Psoas muscle (tissue), 8 donors: ENCODE data around the gene PKD1L1. TPM values are rescaled to one million over a fixed set of nuclear protein-coding genes. Genes with fewer than 3 reads are reported as not detected.

Source experiments
- ATAC-seq, 4 donors: fragments of 200-7000 bp; cut with Tn5 transposase; one replicate each; pipeline ENCODE4 v1.9.1; 2020; ENCODE audit warnings: moderate library complexity in 3 of 4, mild to moderate bottlenecking in 2 of 4
- DNase-seq, 2 donors: peaks; one replicate each; pipeline ENCODE4 v3.0.0-alpha.2; 2020
- H3K27ac ChIP-seq: fragments of 200-600 bp; one replicate; pipeline ENCODE4 v1.8.0; 2022
- H3K27me3 ChIP-seq, 3 donors: fragments of 200-600 bp in 1 of 3; one replicate each; pipeline versions ENCODE4 v1.6.1 to v1.8.0; 2013 to 2022; ENCODE audit warnings: low read length in 2 of 3, mild to moderate bottlenecking in 2 of 3, moderate library complexity in 1 of 3; ENCODE audit not compliant: insufficient read depth in 3 of 3
- H3K36me3 ChIP-seq, 2 donors: fragments of 200-600 bp in 1 of 2; one replicate each; pipeline versions ENCODE4 v1.6.1 to v1.8.0; 2013 to 2022; ENCODE audit warnings: low read depth in 1 of 2, mild to moderate bottlenecking in 1 of 2, moderate library complexity in 1 of 2; ENCODE audit not compliant: insufficient read depth in 1 of 2
- H3K4me1 ChIP-seq: fragments of 200-600 bp; one replicate; pipeline ENCODE4 v1.8.0; 2022
- H3K4me3 ChIP-seq: fragments of 200-600 bp; one replicate; pipeline ENCODE4 v1.8.0; 2022; ENCODE audit warnings: mild to moderate bottlenecking
- H3K9me3 ChIP-seq: fragments of 200-600 bp; one replicate; pipeline ENCODE4 v1.8.0; 2022
- WGBS, 3 donors: extraction: QIAGEN DNeasy Blood & Tissue Kit; methylation state at CpG; one replicate each; pipeline versions ENCODE4 v1.1.6 to v1.1.7; 2013; 5-methylcytosine and 5-hydroxymethylcytosine counted together
- intact Hi-C, 2 donors: fragments of 100-400 bp; cut with DNase I; formaldehyde crosslinking; loops; one replicate each; pipeline versions ENCODE4 v1.11.0 to v1.14.2; 2022
- polyA plus RNA-seq, 3 donors: library from polyadenylated mRNA; stranded (reverse); fragments of 200-250 nt; gene quantifications; one replicate each; pipeline ENCODE4 v1.2.3, GENCODE V29; 2013
- total RNA-seq, 4 donors: library from RNA; stranded (reverse); fragmentation: NEBNext Ultra II Directional in 2 of 4; extraction: Animal tissue kit (Norgen Biotek cat#: 25700) in 2 of 4; gene quantifications; one replicate each; pipeline versions ENCODE4 v1.2.1 to v1.2.4, GENCODE V29; 2021 to 2023
- TF ChIP-seq, protein P1 (sequence below): fragments of 200-600 bp; IDR thresholded peaks from one replicate; pipeline ENCODE4 v1.8.0; 2022; ENCODE audit warnings: antibody characterized with exemption
- donor health status: healthy with polysubstance abuse.
- donor health status: DM: no; HTN: no; CAD: no; lungs with moderate emphysema.
- donor health status: Bipolar disorder and iron deficiency.
- donor health status: healthy.
- donor health status: DM: yes; HTN: yes; CAD: no.
- donor health status: DM: no; HTN: no; CAD: no.
- donor health status: DM: no; HTN: no; CAD: no.
- donor health status: DM: yes; HTN: yes; CAD: no.

Gene PKD1L1
- total and polyA plus RNA-seq, 7 donors = 0.56 to 1.4 (median 0.79) TPM

GRCh38 chr7:47775238-47775637, 173.0 kb downstream of the PKD1L1 start:
- DNase-seq (no peak), ATAC-seq (no peak)
- H3K9me3 ChIP-seq = no peaks in the 10 kb centered on the region
- 55 to 65% (median 63%) methylated on average over 2 of the region's 2 CpGs for WGBS, 3 donors
- TF ChIP-seq, protein P1, sequence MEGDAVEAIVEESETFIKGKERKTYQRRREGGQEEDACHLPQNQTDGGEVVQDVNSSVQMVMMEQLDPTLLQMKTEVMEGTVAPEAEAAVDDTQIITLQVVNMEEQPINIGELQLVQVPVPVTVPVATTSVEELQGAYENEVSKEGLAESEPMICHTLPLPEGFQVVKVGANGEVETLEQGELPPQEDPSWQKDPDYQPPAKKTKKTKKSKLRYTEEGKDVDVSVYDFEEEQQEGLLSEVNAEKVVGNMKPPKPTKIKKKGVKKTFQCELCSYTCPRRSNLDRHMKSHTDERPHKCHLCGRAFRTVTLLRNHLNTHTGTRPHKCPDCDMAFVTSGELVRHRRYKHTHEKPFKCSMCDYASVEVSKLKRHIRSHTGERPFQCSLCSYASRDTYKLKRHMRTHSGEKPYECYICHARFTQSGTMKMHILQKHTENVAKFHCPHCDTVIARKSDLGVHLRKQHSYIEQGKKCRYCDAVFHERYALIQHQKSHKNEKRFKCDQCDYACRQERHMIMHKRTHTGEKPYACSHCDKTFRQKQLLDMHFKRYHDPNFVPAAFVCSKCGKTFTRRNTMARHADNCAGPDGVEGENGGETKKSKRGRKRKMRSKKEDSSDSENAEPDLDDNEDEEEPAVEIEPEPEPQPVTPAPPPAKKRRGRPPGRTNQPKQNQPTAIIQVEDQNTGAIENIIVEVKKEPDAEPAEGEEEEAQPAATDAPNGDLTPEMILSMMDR = no peak
- H3K4me1 ChIP-seq = no peaks in the 10 kb centered on the region
- intact Hi-C loops = no loop called here
- no peaks in the 10 kb centered on the region for H3K27me3 ChIP-seq
- no peaks in the 10 kb centered on the region for H3K36me3 ChIP-seq
- H3K4me3 ChIP-seq = no peak overlapping the region
- H3K27ac ChIP-seq = no peak overlapping the region

- 93 to 99% (median 97%) methylated on average over 4 of the region's 4 CpGs for WGBS, 3 donors
- no peak for ATAC-seq
- no peaks in the 10 kb centered on the region for H3K27me3 ChIP-seq
Measured at GRCh38 chr7:47772492-47772891, 175.8 kb downstream of the PKD1L1 start.

GRCh38 chr7:47771990-47772360, 176.3 kb downstream of the PKD1L1 start:
- Histone ChIP-seq H3K9me3 (no peaks in the 10 kb centered on the region), H3K4me1 (no peaks in the 10 kb centered on the region), H3K27me3 (no peaks in the 10 kb centered on the region), H3K4me3 (no peak overlapping the region), H3K36me3 (no peaks in the 10 kb centered on the region), H3K27ac (no peak overlapping the region)
- DNase-seq = no peak
- WGBS, 3 donors = 62 to 78% (median 64%) methylated on average over 5 of the region's 5 CpGs
- no peak for ATAC-seq
- TF ChIP-seq, protein P1 = no peak
- intact Hi-C loops = no loop called here

More at GRCh38 chr7:47772492-47772891, 175.8 kb downstream of the PKD1L1 start:
- intact Hi-C loops = no loop called here
- no peaks in the 10 kb centered on the region for H3K36me3 ChIP-seq
- H3K4me3 ChIP-seq = no peak overlapping the region
- H3K27ac ChIP-seq = no peak overlapping the region
- no peaks in the 10 kb centered on the region for H3K4me1 ChIP-seq
- H3K9me3 ChIP-seq = no peaks in the 10 kb centered on the region
- TF ChIP-seq, protein P1 = no peak
- DNase-seq = no peak

- no peak overlapping the region for H3K27ac ChIP-seq
- 49 to 53% (median 51%) methylated on average over 5 of the region's 5 CpGs for WGBS, 3 donors
- intact Hi-C loops = no loop called here
- DNase-seq (peak in 1 of 2 donors; percentile 28), ATAC-seq (no peak)
- no peaks in the 10 kb centered on the region for H3K36me3 ChIP-seq
- no peak overlapping the region for H3K4me3 ChIP-seq
- H3K27me3 ChIP-seq = no peaks in the 10 kb centered on the region
- no peaks in the 10 kb centered on the region for H3K9me3 ChIP-seq
- H3K4me1 ChIP-seq = no peaks in the 10 kb centered on the region
- TF ChIP-seq, protein P1 = no peak
Measured at GRCh38 chr7:47771336-47771989, 176.8 kb downstream of the PKD1L1 start.

GRCh38 chr7:47766126-47766525, 182.1 kb downstream of the PKD1L1 start:
- ATAC-seq (no peak), DNase-seq (no peak)
- no peaks in the 10 kb centered on the region for H3K36me3 ChIP-seq
- no peak overlapping the region for H3K27ac ChIP-seq
- intact Hi-C loops = no loop called here
- H3K4me1 ChIP-seq = no peaks in the 10 kb centered on the region
- no peaks in the 10 kb centered on the region for H3K27me3 ChIP-seq
- 80 to 85% (median 85%) methylated on average over 7 of the region's 7 CpGs for WGBS, 3 donors
- no peak overlapping the region for H3K4me3 ChIP-seq
- TF ChIP-seq, protein P1 = no peak
- no peaks in the 10 kb centered on the region for H3K9me3 ChIP-seq
